Endothelial cell of umbilical vein (primary cell): ENCODE data around the gene SEMA4D. TPM values are rescaled to one million over a fixed set of nuclear protein-coding genes. Genes with fewer than 3 reads are reported as not detected.

Source experiments
- BruUV-seq: library from RNA; stranded (reverse); fragments of 400-500 nt; replicated peaks from 2 replicates; lab custom pipeline; 2021; lab: Mats Ljungman, UMichigan
- CTCF ChIA-PET: fragments of 300-600, 350-600 bp; sonication (Branson Sonifier 250); formaldehyde crosslinking; loops from one replicate; lab custom pipeline; 2021; ENCODE audit warnings: antibody characterized with exemption, inconsistent platforms; lab: Charles Lee
- POLR2A ChIA-PET: fragments of 300-600, 350-600 bp; sonication (Branson Sonifier 250); formaldehyde crosslinking; loops from one replicate; lab custom pipeline; 2021; ENCODE audit warnings: antibody characterized with exemption, inconsistent platforms; lab: Charles Lee
- DNase-seq: peaks from one replicate; pipeline ENCODE4 v3.0.0-alpha.2; 2011; ENCODE audit warnings: low read depth, low spot score
- FAIRE-seq: peaks from 2 replicates; lab custom pipeline; 2011; peaks lifted over from hg19 to GRCh38; lab: Jason Lieb, UNC
- H2AFZ ChIP-seq: 2 replicates; pipeline ENCODE4 v1.6.0; 2012; ENCODE audit warnings: low read depth, low read length, control low read depth, inconsistent platforms
- H3K27ac ChIP-seq: 2 replicates; pipeline ENCODE4 v1.5.1; 2011; ENCODE audit warnings: low read depth, mild to moderate bottlenecking, control low read depth, low read length, moderate library complexity; ENCODE audit not compliant: insufficient read depth
- H3K27me3 ChIP-seq, 2 experiments: 2 replicates each; pipeline versions ENCODE4 v1.6.0 to v1.6.1; 2011; ENCODE audit warnings: low read length in 2 of 2, mixed read lengths in 1 of 2; ENCODE audit not compliant: control insufficient read depth in 2 of 2, insufficient read depth in 2 of 2
- H3K36me3 ChIP-seq, 2 experiments: 2 replicates in 1 of 2; 3 replicates in 1 of 2; pipeline ENCODE4 v1.5.1; 2011; ENCODE audit warnings: low read length in 2 of 2, mild to moderate bottlenecking in 1 of 2, moderate library complexity in 1 of 2; ENCODE audit not compliant: control insufficient read depth in 2 of 2, insufficient read depth in 2 of 2; ENCODE audit errors: extremely low read depth in 1 of 2
- H3K4me1 ChIP-seq: 3 replicates; pipeline ENCODE4 v1.5.1; 2011; ENCODE audit warnings: mild to moderate bottlenecking, low read length; ENCODE audit not compliant: control insufficient read depth, insufficient read depth; ENCODE audit errors: extremely low read depth
- H3K4me2 ChIP-seq: 2 replicates; pipeline ENCODE4 v1.6.1; 2011; ENCODE audit warnings: low read length, control low read depth, mixed read lengths; ENCODE audit not compliant: insufficient read depth
- H3K4me3 ChIP-seq, 3 experiments: fragments of 200-600 bp in 1 of 3; sonication (generic), shearing (Covaris generic) in 1 of 3; replicated peaks in 1 of 3; 2 replicates each; pipeline ENCODE4 v1.5.1; 2011 to 2016; ENCODE audit warnings: control low read depth in 3 of 3, low read length in 3 of 3, mild to moderate bottlenecking in 2 of 3, inconsistent platforms in 1 of 3, low read depth in 1 of 3, moderate library complexity in 1 of 3; ENCODE audit not compliant: insufficient read depth in 1 of 3
- H3K79me2 ChIP-seq: 2 replicates; pipeline ENCODE4 v1.6.0; 2012; ENCODE audit warnings: low read length, inconsistent platforms; ENCODE audit not compliant: control insufficient read depth, insufficient read depth
- H3K9ac ChIP-seq: replicated peaks from 2 replicates; pipeline ENCODE3; 2011; ENCODE audit warnings: low read length, control low read depth; ENCODE audit not compliant: insufficient read depth; ENCODE audit errors: extremely low read depth
- H3K9me1 ChIP-seq: replicated peaks from 3 replicates; pipeline ENCODE4 v1.6.0; 2011; ENCODE audit warnings: mild to moderate bottlenecking, low read length; ENCODE audit not compliant: control insufficient read depth, insufficient read depth; ENCODE audit errors: extremely low read depth
- H3K9me3 ChIP-seq: replicated peaks from 2 replicates; pipeline ENCODE4 v1.5.1; 2012; ENCODE audit warnings: low read length, inconsistent platforms; ENCODE audit not compliant: control insufficient read depth, insufficient read depth
- H4K20me1 ChIP-seq: replicated peaks from 2 replicates; pipeline ENCODE3; 2011; ENCODE audit warnings: mild to moderate bottlenecking, low read length; ENCODE audit not compliant: control insufficient read depth, insufficient read depth; ENCODE audit errors: extremely low read depth
- FOS ChIP-seq: IDR thresholded peaks from 2 replicates; pipeline ENCODE4 v1.6.1; 2011; ENCODE audit warnings: mild to moderate bottlenecking, low read length, moderate library complexity, borderline replicate concordance; ENCODE audit not compliant: insufficient read depth
- MAX ChIP-seq: IDR thresholded peaks from 2 replicates; pipeline ENCODE4 v1.6.1; 2011; ENCODE audit not compliant: insufficient read depth, insufficient read length
- MYC ChIP-seq: IDR thresholded peaks from one replicate; pipeline ENCODE4 v1.6.1; 2011; ENCODE audit warnings: mild to moderate bottlenecking, low read depth, low read length
- POLR2A ChIP-seq: IDR thresholded peaks from 2 replicates; pipeline ENCODE4 v1.6.1; 2012; ENCODE audit warnings: low read depth, mild to moderate bottlenecking, control low read depth, low read length
- POLR2AphosphoS5 ChIP-seq: IDR thresholded peaks from 2 replicates; pipeline ENCODE4 v1.6.1; 2012; ENCODE audit warnings: low read depth, mild to moderate bottlenecking, control low read depth, low read length, moderate library complexity; ENCODE audit not compliant: insufficient read depth
- dilution Hi-C: fragments of 300-500 bp; cut with MboI; formaldehyde crosslinking; loops from one replicate; pipeline ENCODE4 v1.15.0; 2019; ENCODE audit warnings: low sequenced_read_pairs; ENCODE audit not compliant: extremely low pct_ligation_motif_present
- intact Hi-C: fragments of 100-400 bp; cut with micrococcal nuclease; formaldehyde crosslinking; loops from one replicate; pipeline ENCODE4 v1.10.0; 2022
- polyA plus RNA-seq, 4 experiments: library from polyadenylated mRNA; depleted of rRNA in 3 of 4; stranded (reverse) in 3 of 4; unstranded in 1 of 4; fragments of >200 nt; gene quantifications; 2 replicates each; pipeline versions ENCODE4 v1.2.1 to v1.2.3, GENCODE V29; 2011 to 2012; ENCODE audit warnings: missing spikeins in 1 of 4
- total RNA-seq: library from RNA; stranded (reverse); gene quantifications from 2 replicates; pipeline ENCODE4 v1.2.3, GENCODE V29; 2021

SEMA4D gene
- total and polyA plus RNA-seq, 2 donors (not counting 3 experiments of a cell fraction or from before 2014, with no cell fraction given), result 3.9 to 15.7 TPM

- H3K27ac ChIP-seq, result no peak overlapping the region
- H3K9me3 ChIP-seq, result no peaks in the 10 kb centered on the region
- no peak for DNase-seq
- dilution Hi-C loops, result no loop called here
- ChIA-PET POLR2A (no interaction called here), CTCF (no interaction called here)
- no peaks in the 10 kb centered on the region for H3K36me3 ChIP-seq
- no peaks in the 10 kb centered on the region for H3K27me3 ChIP-seq
- FAIRE-seq, result no peak
- H3K9ac ChIP-seq, result no peak overlapping the region
- no TSS peak for BruUV-seq
- H3K79me2 ChIP-seq, result no peaks in the 10 kb centered on the region
- no peak overlapping the region for H3K4me2 ChIP-seq
- H3K4me1 ChIP-seq, result no peaks in the 10 kb centered on the region
- H2AFZ ChIP-seq, result no peak overlapping the region
- TF ChIP-seq POLR2A, result no peak
- TF ChIP-seq POLR2AphosphoS5, result no peak
- TF ChIP-seq FOS, result no peak
- intact Hi-C loops, result no loop called here
- no peak overlapping the region for H3K4me3 ChIP-seq
- no peaks in the 10 kb centered on the region for H4K20me1 ChIP-seq
- no peaks in the 10 kb centered on the region for H3K9me1 ChIP-seq
These were observed 43.9 kb upstream of the SEMA4D start for GRCh38 chr9:89541798-89542197.

- ChIA-PET POLR2A (no interaction called here), CTCF (interaction anchor here (1.5 to 2.6 kb wide), 2 partner anchors 9 to 11 kb away, joined by 3 to 17 read pairs; no protein-coding TSS in a partner anchor)
- H3K27ac ChIP-seq, result no peak overlapping the region
- TF ChIP-seq POLR2AphosphoS5, result no peak
- no peak for TF ChIP-seq POLR2A
- peak; percentile 28 for TF ChIP-seq MAX
- no peak for TF ChIP-seq MYC
- H3K79me2 ChIP-seq, result no peaks in the 10 kb centered on the region
- FAIRE-seq (no peak), DNase-seq (no peak)
- no peak overlapping the region for H2AFZ ChIP-seq
- H3K4me1 ChIP-seq, result no peaks in the 10 kb centered on the region
- no peak overlapping the region for H3K4me2 ChIP-seq
- H3K36me3 ChIP-seq, result no peaks in the 10 kb centered on the region
- H3K27me3 ChIP-seq, result no peaks in the 10 kb centered on the region
- H3K4me3 ChIP-seq, result no peak overlapping the region
- dilution Hi-C loops, result no loop called here
- intact Hi-C loops, result no loop called here
- no peaks in the 10 kb centered on the region for H4K20me1 ChIP-seq
- H3K9me1 ChIP-seq, result no peaks in the 10 kb centered on the region
- no peak overlapping the region for H3K9ac ChIP-seq
- no TSS peak for BruUV-seq
- no peaks in the 10 kb centered on the region for H3K9me3 ChIP-seq
These were observed 41.5 kb upstream of the SEMA4D start for GRCh38 chr9:89539374-89539773.
